GM18505 (cell line): ENCODE results near the gene RBP3.

Experiments
- ATAC-seq: cut with Tn5 transposase; IDR thresholded peaks from one replicate; pipeline ENCODE4 v1.9.1; 2021; ENCODE audit not compliant: unreplicated experiment
- POLR2A ChIP-seq: IDR thresholded peaks from 4 replicates; pipeline ENCODE4 v1.6.1; 2011; ENCODE audit warnings: borderline replicate concordance; ENCODE audit not compliant: insufficient read depth, insufficient read length; ENCODE audit errors: extremely low read depth

RBP3 gene

DNA sequence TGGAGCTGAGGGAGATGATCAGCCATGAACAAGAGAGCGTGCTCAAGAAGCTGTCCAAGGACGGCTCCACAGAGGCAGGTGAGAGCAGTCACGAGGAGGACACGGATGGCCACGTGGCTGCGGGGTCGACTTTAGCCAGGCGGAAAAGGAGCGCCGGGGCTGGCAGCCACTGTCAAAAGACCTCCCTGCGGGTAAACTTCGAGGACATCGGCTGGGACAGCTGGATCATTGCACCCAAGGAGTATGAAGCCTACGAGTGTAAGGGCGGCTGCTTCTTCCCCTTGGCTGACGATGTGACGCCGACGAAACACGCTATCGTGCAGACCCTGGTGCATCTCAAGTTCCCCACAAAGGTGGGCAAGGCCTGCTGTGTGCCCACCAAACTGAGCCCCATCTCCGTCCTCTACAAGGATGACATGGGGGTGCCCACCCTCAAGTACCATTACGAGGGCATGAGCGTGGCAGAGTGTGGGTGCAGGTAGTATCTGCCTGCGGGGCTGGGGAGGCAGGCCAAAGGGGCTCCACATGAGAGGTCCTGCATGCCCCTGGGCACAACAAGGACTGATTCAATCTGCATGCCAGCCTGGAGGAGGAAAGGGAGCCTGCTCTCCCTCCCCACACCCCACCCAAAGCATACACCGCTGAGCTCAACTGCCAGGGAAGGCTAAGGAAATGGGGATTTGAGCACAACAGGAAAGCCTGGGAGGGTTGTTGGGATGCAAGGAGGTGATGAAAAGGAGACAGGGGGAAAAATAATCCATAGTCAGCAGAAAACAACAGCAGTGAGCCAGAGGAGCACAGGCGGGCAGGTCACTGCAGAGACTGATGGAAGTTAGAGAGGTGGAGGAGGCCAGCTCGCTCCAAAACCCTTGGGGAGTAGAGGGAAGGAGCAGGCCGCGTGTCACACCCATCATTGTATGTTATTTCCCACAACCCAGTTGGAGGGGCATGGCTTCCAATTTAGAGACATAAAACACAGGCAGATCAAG, 22.6 kb upstream of the RBP3 start:
- TF ChIP-seq POLR2A: no peak

DNA sequence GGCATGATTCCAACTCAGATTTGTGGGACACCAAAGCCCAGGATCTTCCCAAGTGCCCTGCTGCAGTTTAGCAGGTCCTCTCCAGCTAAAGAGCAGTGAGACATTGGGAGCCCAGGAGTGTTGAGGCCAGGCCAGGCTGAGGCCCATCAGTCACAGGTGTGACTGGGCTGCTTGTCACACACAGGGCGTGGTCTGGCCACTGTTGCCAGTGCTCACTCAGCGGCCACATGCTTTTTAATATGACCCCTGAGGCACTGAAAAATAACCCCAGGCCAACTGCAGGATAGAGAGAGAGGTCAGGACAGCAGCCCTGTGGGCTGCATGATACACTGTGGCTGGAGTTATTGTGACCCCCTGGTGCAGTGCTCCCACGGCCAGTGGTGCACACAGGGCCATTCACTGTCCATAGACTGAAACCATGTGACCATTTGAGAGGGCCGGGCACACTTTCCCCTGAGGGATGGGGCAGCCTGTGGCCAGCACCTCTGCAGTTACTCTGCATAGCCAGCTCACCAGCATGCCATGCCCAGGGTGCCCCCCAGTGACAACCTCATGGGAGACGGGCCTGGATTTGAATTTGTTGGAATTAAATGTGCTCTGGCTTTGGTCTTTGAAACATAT, 21.7 kb upstream of the RBP3 start:
- no peak for TF ChIP-seq POLR2A
- no peak for ATAC-seq

More for the DNA sequence above, 22.6 kb upstream of the RBP3 start:
- ATAC-seq: no peak

DNA sequence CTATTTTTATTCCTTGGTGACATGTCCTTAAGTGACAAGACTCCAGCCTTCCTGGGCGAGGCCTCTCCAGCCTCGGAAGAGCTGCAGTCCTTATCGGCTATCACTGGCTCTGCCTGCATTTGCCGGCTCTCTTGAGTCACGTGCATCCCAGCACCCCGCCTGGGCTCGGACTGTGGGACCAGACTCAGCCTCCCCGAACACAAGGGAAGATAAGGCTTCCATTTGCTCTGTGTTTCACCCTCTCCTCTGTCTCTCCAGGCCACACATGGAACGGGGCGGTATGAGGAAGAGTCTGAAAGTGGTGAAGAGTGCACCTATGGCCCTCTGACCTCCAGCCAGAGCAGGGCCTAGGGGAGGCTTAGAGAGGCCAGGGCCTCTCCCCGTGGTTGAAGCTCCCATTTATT, 21.2 kb upstream of the RBP3 start:
- no peak for TF ChIP-seq POLR2A
- no peak for ATAC-seq

GRCh38 chr10:47329855-47330254, 18.3 kb upstream of the RBP3 start:
- TF ChIP-seq POLR2A: no peak
- no peak for ATAC-seq

- TF ChIP-seq POLR2A: no peak
- ATAC-seq: no peak
Observed at GRCh38 chr10:47330366-47330765, 17.8 kb upstream of the RBP3 start.

DNA sequence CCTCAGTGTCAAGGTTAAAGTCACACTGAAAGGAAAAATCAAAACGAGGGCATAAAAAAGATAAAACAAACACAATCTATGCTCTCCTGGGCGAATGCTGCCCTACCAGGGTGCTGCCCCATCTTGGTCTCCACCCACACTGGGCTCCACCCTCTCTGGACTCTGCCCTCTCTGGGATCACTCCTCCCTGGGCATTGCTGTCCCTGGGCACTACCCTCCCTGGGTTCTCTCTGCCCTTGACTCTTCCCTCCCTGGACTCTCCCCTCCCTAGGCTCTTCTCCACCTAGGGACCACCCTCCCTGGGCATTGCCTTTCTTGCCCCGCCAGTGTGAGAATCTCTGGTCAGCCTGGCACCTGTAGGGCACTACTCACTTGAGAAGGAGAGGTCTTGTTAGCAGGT, 17.4 kb upstream of the RBP3 start:
- TF ChIP-seq POLR2A: no peak
- ATAC-seq: no peak

DNA sequence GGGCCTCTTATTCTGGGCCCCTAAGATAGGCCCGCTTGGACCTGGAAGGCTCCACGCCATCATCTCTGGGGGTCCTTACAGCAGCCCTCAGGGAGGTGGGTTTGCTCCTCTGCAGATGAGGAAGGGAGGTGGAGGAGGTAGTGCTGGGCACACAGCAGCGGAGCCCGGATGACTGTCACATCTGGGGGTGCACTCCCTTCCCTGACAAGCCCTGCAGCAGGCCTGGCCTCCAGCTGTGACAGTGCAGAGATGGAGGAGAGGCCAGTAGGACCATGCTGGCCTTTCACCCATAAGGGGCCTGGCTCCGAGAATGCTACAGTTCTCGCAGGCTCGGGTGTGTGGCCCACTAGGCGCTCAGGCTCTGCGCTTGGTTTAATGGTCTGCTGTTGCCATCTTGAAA, 16.7 kb upstream of the RBP3 start:
- no peak for TF ChIP-seq POLR2A
- ATAC-seq: no peak

- ATAC-seq: no peak
- no peak for TF ChIP-seq POLR2A
Observed at GRCh38 chr10:47331954-47332353, 16.2 kb upstream of the RBP3 start.

- TF ChIP-seq POLR2A: no peak
- ATAC-seq: no peak
Observed at GRCh38 chr10:47332371-47332770, 15.8 kb upstream of the RBP3 start.

- no peak for ATAC-seq
- no peak for TF ChIP-seq POLR2A
Observed at GRCh38 chr10:47332946-47333345, 15.2 kb upstream of the RBP3 start.

GRCh38 chr10:47333532-47333931, 14.6 kb upstream of the RBP3 start:
- no peak for TF ChIP-seq POLR2A
- ATAC-seq: no peak

DNA sequence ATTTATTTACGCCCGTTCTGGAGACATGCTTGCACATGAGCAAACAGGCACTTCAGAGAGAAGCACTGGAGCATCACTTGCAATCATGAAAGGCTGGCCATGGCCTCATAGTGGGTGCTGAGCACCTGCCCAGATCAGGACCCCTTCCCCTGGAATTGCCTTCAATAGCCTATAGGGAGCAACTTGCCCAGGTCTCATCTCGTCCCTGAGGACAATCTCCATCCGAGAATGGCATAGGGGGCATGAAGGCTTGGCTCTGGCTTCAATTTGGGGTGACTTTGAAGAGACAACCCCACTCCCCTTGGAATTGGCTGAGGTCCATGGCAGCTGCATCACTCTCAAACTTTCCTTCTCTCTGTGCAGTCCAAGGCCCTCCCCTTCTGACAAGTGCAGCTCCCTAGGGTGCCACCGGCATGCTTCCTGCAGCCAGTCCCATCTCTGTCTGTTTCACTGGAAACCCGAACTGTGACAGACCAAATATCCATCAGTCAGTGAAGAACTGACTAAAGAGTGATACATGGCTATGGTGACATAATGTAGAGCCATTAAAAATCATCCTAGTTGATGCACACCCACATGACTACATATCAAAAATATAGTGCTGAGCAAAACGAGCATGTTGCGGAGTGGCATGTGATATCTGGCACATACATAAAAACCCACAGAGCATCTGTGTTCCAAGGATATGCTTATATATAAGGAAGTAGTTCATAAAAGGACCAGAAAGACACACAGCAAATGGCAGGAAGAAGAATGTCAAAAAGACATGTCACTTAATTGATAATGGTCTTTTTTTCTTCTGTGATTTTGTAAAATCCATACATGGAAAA, 13.5 kb upstream of the RBP3 start:
- TF ChIP-seq POLR2A: no peak
- no peak for ATAC-seq

- no peak for TF ChIP-seq POLR2A
- ATAC-seq: no peak
Observed at GRCh38 chr10:47335906-47336305, 12.3 kb upstream of the RBP3 start.

GRCh38 chr10:47336387-47337134, 11.6 kb upstream of the RBP3 start:
- no peak for TF ChIP-seq POLR2A
- ATAC-seq: no peak

DNA sequence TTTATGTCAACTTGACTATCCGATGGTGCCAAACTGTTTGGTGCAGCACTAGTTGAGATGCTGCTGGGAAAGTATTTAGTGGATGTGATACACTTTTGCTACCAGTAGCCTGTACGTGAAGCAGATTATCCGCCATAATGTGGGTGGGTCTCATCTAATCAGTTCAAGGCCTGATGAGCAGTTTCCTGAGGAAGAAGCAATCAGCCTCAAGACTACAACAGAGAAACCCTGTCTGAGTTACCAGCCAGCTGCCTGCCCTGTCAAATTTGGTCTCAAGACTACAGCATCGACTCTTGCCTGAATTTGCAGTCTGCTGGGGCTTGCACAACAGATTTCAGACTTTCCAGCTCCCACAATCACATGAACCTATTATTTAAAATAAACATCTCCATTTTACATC, 10.9 kb upstream of the RBP3 start:
- no peak for TF ChIP-seq POLR2A
- ATAC-seq: no peak
